NT2/D1 (cell line): ENCODE measurements around the gene OSCAR.

ENCODE experiments used
- DNase-seq: peaks from one replicate; pipeline ENCODE4 v3.0.0-alpha.2; 2011; ENCODE audit warnings: low read depth, low spot score
- H3K27me3 ChIP-seq: 2 replicates; pipeline ENCODE4 v1.6.0; 2011; ENCODE audit warnings: mild to moderate bottlenecking; ENCODE audit not compliant: insufficient read length, insufficient read depth
- H3K36me3 ChIP-seq: 2 replicates; pipeline ENCODE4 v1.6.1; 2011; ENCODE audit warnings: mild to moderate bottlenecking, low read length, mixed read lengths; ENCODE audit not compliant: insufficient read depth, insufficient read length
- H3K4me1 ChIP-seq: 2 replicates; pipeline ENCODE4 v1.5.1; 2011; ENCODE audit not compliant: insufficient read depth, insufficient read length
- H3K4me3 ChIP-seq: 2 replicates; pipeline ENCODE4 v1.5.1; 2011; ENCODE audit warnings: low read depth; ENCODE audit not compliant: insufficient read length
- H3K9ac ChIP-seq: 2 replicates; pipeline ENCODE4 v1.6.0; 2011; ENCODE audit warnings: low read depth; ENCODE audit not compliant: insufficient read length
- H3K9me3 ChIP-seq: 2 replicates; pipeline ENCODE4 v1.5.1; 2011; ENCODE audit warnings: mild to moderate bottlenecking, low read length; ENCODE audit not compliant: insufficient read depth
- SUZ12 ChIP-seq: IDR thresholded peaks from 2 replicates; pipeline ENCODE4 v1.6.1; 2011; ENCODE audit not compliant: insufficient read length, insufficient read depth; ENCODE audit errors: extremely low read depth
- YY1 ChIP-seq: IDR thresholded peaks from 2 replicates; pipeline ENCODE4 v1.6.1; 2011; ENCODE audit not compliant: insufficient read length, insufficient read depth
- ZNF274 ChIP-seq: IDR thresholded peaks from 2 replicates; pipeline ENCODE4 v1.6.1; 2011; ENCODE audit warnings: mild to moderate bottlenecking, low read depth, low read length

OSCAR gene

GRCh38 chr19:54069470-54069869, 31.1 kb downstream of the OSCAR start:
- TF ChIP-seq YY1, result no peak
- no peak for TF ChIP-seq SUZ12
- no peak for TF ChIP-seq ZNF274
- Histone ChIP-seq H3K27me3 (no peaks in the 10 kb centered on the region), H3K4me3 (no peak overlapping the region), H3K9ac (no peak overlapping the region), H3K36me3 (no peaks in the 10 kb centered on the region), H3K9me3 (no peaks in the 10 kb centered on the region), H3K4me1 (no peaks in the 10 kb centered on the region)
- DNase-seq, result no peak

- Histone ChIP-seq H3K9me3 (no peaks in the 10 kb centered on the region), H3K27me3 (no peaks in the 10 kb centered on the region), H3K9ac (no peak within 1 kb of the TSS), H3K4me1 (peaks cover 2% of the 10 kb centered on the region), H3K36me3 (no peaks in the 10 kb centered on the region), H3K4me3 (no peak within 1 kb of the TSS)
- TF ChIP-seq YY1 (no peak), SUZ12 (no peak), ZNF274 (no peak)
- DNase-seq, result no peak
Observed at GRCh38 chr19:54063350-54064116, 37.1 kb downstream of the OSCAR start, which contains the start of gene VSTM1. TSS of gene VSTM1 (minus strand) at chr19:54063897. CDS start at chr19:54063777, 120 bp downstream.

GRCh38 chr19:54062643-54063042, 38.0 kb downstream of the OSCAR start:
- Histone ChIP-seq H3K9ac (no peak overlapping the region), H3K9me3 (no peaks in the 10 kb centered on the region), H3K27me3 (no peaks in the 10 kb centered on the region), H3K36me3 (no peaks in the 10 kb centered on the region), H3K4me1 (peaks cover 2% of the 10 kb centered on the region), H3K4me3 (no peak overlapping the region)
- TF ChIP-seq SUZ12 (no peak), ZNF274 (no peak), YY1 (no peak)
- DNase-seq, result no peak

- H3K36me3 ChIP-seq, result no peaks in the 10 kb centered on the region
- TF ChIP-seq ZNF274, result no peak
- no peak for TF ChIP-seq YY1
- no peak for TF ChIP-seq SUZ12
- no peak overlapping the region for H3K9ac ChIP-seq
- no peaks in the 10 kb centered on the region for H3K27me3 ChIP-seq
- no peaks in the 10 kb centered on the region for H3K4me1 ChIP-seq
- H3K9me3 ChIP-seq, result no peaks in the 10 kb centered on the region
- no peak for DNase-seq
- no peak overlapping the region for H3K4me3 ChIP-seq
Observed at GRCh38 chr19:54047616-54048015, 53.0 kb downstream of the OSCAR start.

GRCh38 chr19:54045771-54046170, 54.8 kb downstream of the OSCAR start:
- Histone ChIP-seq H3K9me3 (no peaks in the 10 kb centered on the region), H3K27me3 (no peaks in the 10 kb centered on the region), H3K4me1 (no peaks in the 10 kb centered on the region), H3K4me3 (no peak overlapping the region), H3K9ac (no peak overlapping the region), H3K36me3 (no peaks in the 10 kb centered on the region)
- no peak for DNase-seq
- no peak for TF ChIP-seq YY1
- TF ChIP-seq ZNF274, result no peak
- no peak for TF ChIP-seq SUZ12
